ENCODE data around the gene TMEM171.

The TMEM171 gene

DNA sequence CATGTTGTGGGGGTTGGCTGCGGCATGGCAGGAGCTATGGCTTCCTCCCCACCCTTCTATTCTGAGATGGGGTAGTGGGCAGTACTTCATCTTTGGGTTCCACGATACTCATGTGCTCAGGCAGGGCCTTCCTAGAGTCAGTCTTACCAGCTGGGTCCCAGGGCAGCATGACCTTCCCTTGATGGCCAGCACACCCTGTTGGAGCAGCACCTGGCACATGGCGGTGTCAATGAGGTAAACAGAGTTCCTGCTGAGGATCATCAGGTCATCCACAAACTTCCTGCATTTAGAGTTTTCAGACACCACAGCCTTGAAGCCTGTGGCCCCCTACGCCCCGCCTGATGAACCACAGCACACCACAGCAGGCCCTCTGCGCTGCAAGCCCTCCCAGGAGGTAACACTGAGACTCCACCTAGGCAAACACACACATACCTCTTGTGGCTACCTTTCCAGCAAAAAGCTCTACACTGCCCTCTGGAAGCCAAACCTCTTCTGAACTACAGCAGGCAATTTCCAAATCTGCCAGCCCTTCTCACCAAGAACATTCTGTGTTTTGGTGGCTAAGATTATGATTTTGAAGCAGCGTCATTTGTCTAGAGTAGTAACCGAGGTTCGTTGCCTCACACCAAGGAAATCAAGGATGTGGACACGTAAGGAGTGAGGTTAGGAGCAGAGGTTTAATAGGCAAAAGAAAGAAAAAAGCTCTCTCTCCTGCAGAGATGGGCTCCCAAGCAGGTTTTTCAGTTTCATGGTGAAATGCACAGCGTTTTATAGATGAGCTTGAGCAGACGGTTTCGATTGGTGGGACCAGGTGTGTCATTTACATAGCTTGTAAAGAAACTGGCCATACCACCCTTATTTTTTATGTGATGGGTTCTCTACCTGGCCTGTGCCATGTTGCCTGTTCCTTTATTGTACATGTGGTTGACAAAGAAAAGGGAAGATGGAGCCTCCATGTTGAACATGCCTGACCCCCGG lies 32.3 kb downstream of the TMEM171 start:
- no peak for DNase-seq

DNA sequence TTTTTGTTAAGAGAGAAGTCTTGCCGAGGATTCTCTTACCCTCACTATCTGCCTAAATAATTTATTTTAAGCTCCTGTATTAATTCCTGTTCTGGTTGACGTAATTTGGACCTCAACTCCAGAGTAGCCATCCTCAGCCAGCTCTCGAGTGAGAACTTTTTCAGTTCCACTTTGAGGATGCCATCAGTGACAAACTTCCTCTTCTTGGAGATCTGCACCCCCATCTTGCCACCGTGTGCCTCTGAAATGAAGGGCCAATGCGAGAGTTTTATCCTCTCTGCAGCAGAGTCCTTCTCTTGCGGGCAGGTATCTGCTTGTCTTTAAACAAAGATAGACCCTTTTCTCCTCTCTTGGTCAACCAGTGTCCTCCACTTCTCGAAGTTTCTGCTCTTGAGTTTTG lies 33.1 kb downstream of the TMEM171 start:
- DNase-seq: no peak

DNA sequence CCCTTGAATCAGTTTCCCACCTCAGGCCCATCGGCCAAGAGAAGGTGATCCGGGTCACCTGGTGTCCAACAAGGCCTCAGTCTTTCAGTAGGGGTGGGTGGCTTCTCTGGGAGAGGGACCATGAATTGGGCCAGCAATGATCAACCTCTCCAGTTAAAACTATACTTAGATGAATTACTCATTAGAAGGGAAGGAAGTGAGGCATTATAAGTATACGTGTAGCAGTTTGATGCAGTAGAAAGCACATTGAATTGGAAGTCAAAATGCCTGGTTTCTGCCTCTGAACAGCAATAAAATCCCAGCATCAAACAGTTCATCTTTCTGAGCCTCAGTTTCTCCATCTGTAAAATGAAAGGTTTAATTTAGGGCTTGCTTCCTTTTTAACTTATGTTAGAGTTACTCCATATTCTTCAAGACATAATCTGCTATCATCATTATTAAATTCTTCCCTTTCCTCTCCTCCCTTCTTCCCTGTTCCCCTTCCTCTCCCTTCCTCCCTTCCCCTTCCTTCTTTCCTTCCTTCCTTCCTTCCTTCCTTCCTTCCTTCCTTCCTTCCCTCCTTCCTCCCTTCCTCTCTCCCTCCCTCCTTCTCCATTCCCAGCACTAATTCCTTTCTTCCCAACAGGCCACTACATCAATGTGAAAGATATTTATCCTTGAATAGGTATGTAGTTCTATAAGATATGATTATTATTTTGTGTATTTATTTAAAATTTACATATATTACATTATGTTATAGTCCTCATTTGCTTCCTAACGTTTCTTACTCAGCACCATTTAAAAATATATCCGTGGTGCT lies 34.0 kb downstream of the TMEM171 start:
- DNase-seq: no peak

DNA sequence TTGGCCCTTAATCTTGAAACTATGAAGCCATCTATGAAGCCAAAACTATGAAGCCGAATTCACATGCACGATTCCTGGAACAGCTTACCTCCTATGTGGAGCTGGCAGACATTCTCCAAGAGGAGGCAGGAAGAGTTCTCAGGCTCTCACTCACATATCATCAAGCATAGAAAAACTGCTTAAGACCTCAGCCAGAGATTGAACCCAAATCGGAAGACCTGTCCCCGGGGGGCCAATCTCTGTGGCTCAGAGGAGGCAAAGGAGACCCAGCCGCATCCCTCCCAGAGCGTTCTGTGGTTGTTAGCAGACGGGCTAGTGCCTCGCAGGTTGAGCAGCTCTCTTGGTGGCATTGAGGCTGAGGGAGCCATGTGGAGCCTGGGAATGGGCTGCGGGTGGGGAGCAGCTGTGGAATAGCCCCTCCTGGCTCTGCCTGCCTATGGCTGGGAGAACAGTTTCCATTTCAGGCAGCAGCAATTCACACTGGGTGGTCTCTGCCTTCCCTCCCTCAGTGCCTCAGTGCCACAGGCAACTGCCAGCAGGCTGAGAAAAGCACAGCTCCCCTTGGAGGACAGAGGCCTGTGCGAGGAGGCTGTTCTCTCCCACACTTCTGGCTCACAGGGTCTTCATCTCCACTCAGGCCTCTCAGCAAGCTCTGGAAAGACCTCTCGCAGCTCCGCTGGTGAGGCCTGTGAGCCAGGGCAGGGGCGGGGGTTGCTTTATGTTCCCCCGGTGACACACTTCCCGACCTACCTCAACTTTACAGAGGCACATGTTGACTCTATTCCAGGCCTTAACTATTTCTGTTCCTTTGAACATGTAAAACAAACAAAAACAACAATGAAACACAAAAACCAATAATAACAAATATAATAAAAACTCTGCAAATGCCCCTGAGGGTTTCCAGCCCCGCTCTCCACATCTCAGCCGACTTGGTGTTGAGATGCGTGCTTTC lies 35.2 kb downstream of the TMEM171 start:
- no peak for DNase-seq

DNA sequence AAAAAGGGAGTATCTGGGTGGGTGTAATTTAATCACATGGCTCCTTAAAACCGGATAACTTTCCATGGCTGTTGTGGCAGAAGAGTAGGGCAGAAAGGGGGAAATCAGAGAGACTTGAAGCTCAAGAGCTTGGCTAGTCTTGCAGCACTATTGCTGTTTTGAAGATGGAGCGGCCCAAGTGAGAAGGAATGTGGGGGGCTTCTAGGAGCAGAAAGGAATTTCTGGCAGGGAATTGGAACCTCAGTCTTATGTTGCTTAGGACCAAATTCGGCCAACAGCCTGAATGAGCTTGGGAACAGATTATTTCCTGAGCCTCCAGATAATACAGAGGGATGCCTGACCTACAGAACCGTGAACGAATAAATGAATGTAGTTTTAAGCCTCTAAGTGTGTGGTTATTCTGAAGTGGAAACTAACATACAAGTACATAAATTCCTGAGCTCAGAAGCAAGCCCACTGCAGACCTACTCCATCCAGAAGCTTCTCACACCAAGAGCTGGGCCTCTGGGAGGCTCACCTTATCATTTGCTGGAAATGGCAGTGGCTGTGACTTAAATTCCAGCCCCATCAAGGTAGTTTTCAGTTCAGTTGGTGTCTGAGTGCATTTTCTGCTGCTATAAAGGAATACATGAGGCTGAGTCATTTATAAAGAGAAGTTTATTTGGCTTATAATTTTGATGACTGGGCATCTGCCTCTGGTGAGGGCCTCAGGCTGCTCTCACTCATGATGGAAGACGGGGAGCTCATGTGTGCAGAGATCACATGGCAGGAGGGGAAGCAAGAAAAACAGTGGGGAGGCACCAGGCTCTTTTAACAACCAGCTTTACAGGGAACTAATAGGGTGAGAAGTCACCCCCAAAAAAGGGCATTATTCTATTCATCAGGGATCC lies 37.3 kb downstream of the TMEM171 start:
- DNase-seq: no peak

DNA sequence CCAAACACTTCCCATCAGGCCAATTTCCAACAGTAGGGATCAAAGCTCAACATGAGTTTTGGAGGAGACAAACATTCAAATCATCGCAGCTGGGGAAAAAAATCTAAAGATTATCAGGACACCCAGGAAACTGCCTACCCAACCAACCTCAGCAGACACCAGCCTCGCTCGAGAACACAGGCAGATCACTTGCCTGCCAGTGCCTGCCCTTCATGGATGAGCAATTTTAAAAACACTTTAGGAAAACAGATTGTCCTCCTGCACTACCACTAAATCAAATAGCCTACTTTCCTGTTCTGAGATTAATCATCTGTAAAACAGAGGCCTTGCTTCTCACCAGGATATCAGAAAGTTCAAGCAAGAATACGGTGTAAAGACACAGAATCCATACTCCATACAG lies 37.9 kb downstream of the TMEM171 start:
- DNase-seq: peak; percentile 52

DNA sequence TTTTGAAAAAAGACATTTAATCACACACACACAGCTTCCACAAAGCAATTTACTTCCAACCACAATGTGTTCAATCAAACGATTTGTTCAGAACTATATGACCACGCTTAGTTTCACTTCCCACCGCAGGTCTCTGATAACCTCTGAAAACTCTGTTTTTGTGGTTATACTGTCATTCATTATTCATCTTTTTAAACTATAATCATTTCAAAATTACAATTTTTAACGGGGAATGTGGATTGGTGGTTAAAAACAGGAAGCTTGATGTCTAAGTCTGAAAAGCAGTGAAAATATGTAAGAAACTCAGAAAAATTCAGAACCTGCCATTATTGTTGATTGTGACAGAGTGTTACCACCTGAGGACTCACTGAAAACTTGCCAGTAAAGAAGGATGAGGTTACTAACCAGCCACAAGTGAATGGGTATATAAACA lies 39.9 kb downstream of the TMEM171 start:
- no peak for DNase-seq

DNA sequence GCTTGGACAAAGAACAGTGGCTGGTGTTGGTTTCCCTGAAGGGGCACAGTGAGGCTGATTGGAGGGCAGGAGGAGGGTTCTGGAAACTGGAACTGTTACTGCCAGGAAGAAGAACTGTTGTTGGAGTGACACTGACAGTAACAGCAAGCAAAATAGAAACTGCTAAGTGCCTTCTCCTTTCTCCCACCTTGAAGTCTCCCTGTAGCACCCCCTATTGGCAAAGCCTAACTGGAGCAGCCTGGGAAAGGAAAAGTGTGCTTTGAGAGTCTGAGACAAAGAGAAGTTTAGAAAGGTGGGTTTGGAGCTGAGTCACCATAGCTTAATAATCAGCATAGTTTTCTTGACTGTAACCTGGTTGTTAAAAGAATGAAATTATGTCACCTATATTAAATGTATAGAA lies 50.1 kb downstream of the TMEM171 start:
- DNase-seq: no peak

DNA sequence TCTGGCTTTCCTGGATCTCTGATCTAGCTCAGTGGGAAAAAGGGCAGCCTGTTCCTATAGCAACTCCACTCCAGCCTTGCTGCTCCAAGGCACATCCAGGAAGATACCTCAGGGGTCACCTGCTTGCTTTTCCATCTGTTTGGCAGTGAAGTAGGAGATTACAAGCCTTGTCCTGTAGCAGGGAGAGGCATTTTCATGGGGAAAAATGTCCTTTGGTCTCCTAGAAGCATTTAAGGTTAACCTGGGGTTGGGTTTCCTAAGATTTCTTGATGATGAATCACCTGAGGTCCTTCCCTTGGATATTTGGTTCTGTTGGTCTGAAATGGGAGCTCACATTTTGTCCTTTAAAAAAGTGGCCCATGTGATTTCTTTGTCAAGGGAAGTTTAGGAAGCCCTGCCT lies 51.1 kb downstream of the TMEM171 start:
- no peak for DNase-seq

DNA sequence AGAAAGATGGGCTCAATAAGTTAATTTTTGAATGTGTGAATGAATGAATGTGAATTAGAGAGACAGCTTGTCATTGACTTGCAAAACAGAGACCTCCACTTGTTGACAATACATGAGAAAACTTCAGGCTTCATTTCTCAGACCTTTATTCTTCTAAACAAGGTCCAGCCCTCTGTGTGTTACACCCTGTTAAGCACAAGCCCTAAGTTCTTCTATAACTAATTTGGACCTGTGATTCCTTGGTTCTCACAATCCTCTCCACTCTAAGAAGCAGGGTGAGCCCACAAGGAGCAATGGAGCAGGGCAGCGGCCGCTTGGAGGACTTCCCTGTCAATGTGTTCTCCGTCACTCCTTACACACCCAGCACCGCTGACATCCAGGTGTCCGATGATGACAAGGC lies 52.6 kb downstream of the TMEM171 start, which contains the start of gene TMEM174:
TMEM174 (plus strand) TSS at position 243 of the 400 bp plus-strand sequence; CDS start at position 294, 51 bp downstream.
- DNase-seq: no peak

DNA sequence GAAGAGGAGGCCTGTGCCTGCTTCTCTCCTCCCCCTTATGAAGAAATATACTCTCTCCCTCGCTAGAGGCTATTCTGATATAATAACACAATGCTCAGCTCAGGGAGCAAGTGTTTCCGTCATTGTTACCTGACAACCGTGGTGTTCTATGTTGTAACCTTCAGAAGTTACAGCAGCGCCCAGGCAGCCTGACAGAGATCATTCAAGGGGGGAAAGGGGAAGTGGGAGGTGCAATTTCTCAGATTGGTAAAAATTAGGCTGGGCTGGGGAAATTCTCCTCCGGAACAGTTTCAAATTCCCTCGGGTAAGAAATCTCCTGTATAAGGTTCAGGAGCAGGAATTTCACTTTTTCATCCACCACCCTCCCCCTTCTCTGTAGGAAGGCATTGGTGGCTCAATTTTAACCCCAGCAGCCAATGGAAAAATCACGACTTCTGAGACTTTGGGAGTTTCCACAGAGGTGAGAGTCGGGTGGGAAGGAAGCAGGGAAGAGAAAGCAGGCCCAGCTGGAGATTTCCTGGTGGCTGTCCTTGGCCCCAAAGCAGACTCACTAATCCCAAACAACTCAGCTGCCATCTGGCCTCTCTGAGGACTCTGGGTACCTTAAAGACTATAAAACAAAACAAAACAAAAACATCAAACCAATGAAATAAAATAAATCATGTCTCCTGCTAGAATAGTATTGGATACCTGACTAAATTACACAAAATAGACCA lies 53.9 kb downstream of the TMEM171 start:
- no peak for DNase-seq

DNA sequence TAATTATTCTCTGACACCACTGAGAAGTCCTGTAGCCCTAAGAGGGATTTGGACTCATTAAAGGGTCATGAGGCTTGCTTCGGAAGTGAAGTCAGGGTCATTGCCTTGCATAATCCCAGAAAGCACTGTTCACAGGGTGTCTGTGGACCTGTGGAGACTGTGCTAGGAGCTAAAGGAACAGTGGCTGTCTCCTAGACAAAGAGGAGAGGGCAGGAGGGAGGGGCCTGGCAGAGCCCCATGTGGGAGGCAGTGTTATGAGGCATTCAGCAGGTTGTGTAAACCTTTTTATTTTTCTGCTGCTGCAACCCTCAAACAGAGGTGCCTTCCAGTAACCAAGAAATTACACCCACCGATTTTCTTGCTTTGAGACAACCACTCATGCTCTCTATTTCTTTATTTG lies 55.9 kb downstream of the TMEM171 start:
- DNase-seq: no peak

DNA sequence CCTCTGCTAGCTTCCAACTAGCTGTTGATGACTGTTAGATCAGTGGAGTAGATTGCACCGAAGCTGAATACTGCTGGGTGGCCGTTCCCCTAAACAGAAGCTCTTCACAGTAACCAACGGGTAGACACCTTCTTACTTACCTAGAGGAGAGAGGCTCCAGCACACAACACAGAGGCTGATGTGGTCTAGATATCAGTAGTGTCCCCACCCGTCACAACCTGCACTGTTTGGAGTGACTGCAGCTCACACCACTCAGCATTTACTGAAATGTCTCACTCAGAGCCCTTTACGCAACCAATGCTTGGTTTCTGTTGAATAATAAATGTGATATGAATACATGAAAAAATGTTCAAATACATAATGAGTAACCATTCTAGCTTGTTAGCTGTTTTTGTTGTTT lies 57.9 kb downstream of the TMEM171 start:
- DNase-seq: no peak

DNA sequence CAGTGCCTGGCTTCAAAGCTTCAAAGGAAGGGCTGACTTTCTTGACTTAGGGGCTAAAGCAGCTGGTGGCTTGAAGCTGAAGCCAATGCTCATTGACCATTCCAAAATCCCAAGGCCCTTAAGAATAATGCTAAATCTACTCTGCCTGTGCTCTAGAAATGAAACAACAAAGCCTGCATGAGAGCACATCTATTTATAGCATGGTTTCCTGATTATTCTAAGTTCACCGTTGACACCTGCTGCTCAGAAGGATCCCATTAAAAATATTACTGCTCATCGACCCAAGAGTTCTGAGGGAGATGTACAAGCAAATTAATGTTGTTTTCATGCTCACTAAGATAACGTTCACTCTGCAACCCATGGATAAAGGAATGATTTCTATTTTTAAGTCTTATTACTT lies 59.4 kb downstream of the TMEM171 start:
- DNase-seq: no peak

DNA sequence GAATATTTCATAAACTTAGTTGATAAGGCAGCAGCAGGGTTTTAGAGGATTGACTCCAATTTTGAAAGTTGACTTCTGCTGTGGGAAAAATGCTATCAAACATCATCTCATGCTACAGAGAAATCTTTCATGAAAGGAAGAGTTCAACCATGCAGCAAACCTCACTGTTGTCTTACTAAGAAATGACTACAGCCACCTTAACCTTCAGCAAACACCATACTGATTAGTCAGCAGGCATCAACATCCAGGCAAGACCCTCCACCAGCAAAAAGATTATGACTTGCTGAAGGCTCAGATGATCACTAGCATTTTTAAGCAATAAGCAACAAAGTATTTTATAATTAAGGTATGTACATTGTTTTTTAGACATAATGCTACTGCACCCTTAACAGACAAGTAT lies 60.2 kb downstream of the TMEM171 start:
- no peak for DNase-seq
